DOHH2 (cell line): ENCODE data around the gene TMEM69.
"Not testable (repeated sequence)": the region's sequence is repeated elsewhere in the genome, so short reads cannot be mapped to it uniquely, and the experiment has no call there.

ENCODE experiments used
- H3F3A ChIP-seq: fragments of 200-600 bp; sonication (generic), shearing (Covaris generic); 2 replicates; pipeline ENCODE4 v1.6.0; 2016; ENCODE audit warnings: antibody characterized with exemption, mild to moderate bottlenecking; ENCODE audit not compliant: control insufficient read depth, insufficient read depth
- H3K27ac ChIP-seq: fragments of 200-600 bp; sonication (generic); 2 replicates; pipeline ENCODE4 v1.5.1; 2014; ENCODE audit warnings: low read depth, mild to moderate bottlenecking, low read length, moderate library complexity
- H3K27me3 ChIP-seq: fragments of 200-600 bp; sonication (generic); 2 replicates; pipeline ENCODE4 v1.6.1; 2014; ENCODE audit warnings: mild to moderate bottlenecking, low read length, mixed read lengths; ENCODE audit not compliant: control insufficient read depth
- H3K36me3 ChIP-seq: fragments of 200-600 bp; sonication (generic); 2 replicates; pipeline ENCODE4 v1.6.1; 2014; ENCODE audit warnings: mild to moderate bottlenecking, low read length, moderate library complexity, mixed read lengths; ENCODE audit not compliant: control insufficient read depth
- H3K4me1 ChIP-seq: fragments of 200-600 bp; sonication (generic); 2 replicates; pipeline ENCODE4 v1.6.1; 2014; ENCODE audit warnings: mild to moderate bottlenecking, low read length, mixed read lengths; ENCODE audit not compliant: control insufficient read depth
- H3K4me2 ChIP-seq: fragments of 200-600 bp; sonication (generic); 2 replicates; pipeline ENCODE4 v1.6.0; 2014; ENCODE audit warnings: mild to moderate bottlenecking, low read length, moderate library complexity
- H3K4me3 ChIP-seq: fragments of 200-600 bp; sonication (generic); 2 replicates; pipeline ENCODE4 v1.5.1; 2014; ENCODE audit warnings: mild to moderate bottlenecking, low read length, mixed read lengths
- H3K79me2 ChIP-seq: fragments of 200-600 bp; sonication (generic); 2 replicates; pipeline ENCODE4 v1.6.1; 2014; ENCODE audit warnings: mild to moderate bottlenecking, low read length, mixed read lengths; ENCODE audit not compliant: control insufficient read depth
- H3K9me2 ChIP-seq: fragments of 200-600 bp; sonication (generic); replicated peaks from 2 replicates; pipeline ENCODE4 v1.6.1; 2014; ENCODE audit warnings: mild to moderate bottlenecking, low read length, mixed read lengths; ENCODE audit not compliant: control insufficient read depth
- H3K9me3 ChIP-seq: fragments of 200-600 bp; sonication (generic); 2 replicates; pipeline ENCODE4 v1.6.1; 2014; ENCODE audit warnings: antibody characterized with exemption, low read length, mixed read lengths; ENCODE audit not compliant: control insufficient read depth, insufficient read depth
- H4K20me1 ChIP-seq: fragments of 200-600 bp; sonication (generic); 2 replicates; pipeline ENCODE4 v1.6.0; 2014; ENCODE audit warnings: low read depth, mild to moderate bottlenecking, antibody characterized with exemption, low read length, moderate library complexity; ENCODE audit not compliant: control insufficient read depth, insufficient read depth
- CTCF ChIP-seq: fragments of 200-600 bp; sonication (generic); IDR thresholded peaks from one replicate; pipeline ENCODE4 v1.5.1; 2014; ENCODE audit warnings: antibody characterized with exemption, mild to moderate bottlenecking, low read depth, low read length; ENCODE audit not compliant: poor library complexity, severe bottlenecking
- EZH2phosphoT487 ChIP-seq: fragments of 200-600 bp; sonication (generic); IDR thresholded peaks from 2 replicates; pipeline ENCODE4 v1.6.1; 2017; ENCODE audit warnings: borderline replicate concordance, mild to moderate bottlenecking, antibody characterized with exemption, low read length, moderate library complexity, mixed read lengths

Gene TMEM69

GRCh38 chr1:45694823-45695222 lies 6.8 kb downstream of the TMEM69 start:
- Histone ChIP-seq H3K27me3 (no peaks in the 10 kb centered on the region), H3K9me2 (no peaks in the 10 kb centered on the region), H3F3A (peaks cover 24% of the 10 kb centered on the region), H3K79me2 (peaks cover 22% of the 10 kb centered on the region), H4K20me1 (no peaks in the 10 kb centered on the region), H3K36me3 (peaks cover 68% of the 10 kb centered on the region), H3K4me3 (no peak overlapping the region), H3K4me1 (peaks cover 6% of the 10 kb centered on the region), H3K9me3 (no peaks in the 10 kb centered on the region), H3K4me2 (no peak overlapping the region), H3K27ac (no peak overlapping the region)
- TF ChIP-seq EZH2phosphoT487 (no peak), CTCF (no peak)

- TF ChIP-seq EZH2phosphoT487 = no peak
- no peak for TF ChIP-seq CTCF
- no peaks in the 10 kb centered on the region for H3K9me3 ChIP-seq
- H3K4me1 ChIP-seq = no peaks in the 10 kb centered on the region
- H3K36me3 ChIP-seq = no peaks in the 10 kb centered on the region
- H3K79me2 ChIP-seq = no peaks in the 10 kb centered on the region
- no peaks in the 10 kb centered on the region for H3K27me3 ChIP-seq
- peaks cover 3% of the 10 kb centered on the region; the same call in 1 of the 2 replicates for H3F3A ChIP-seq
- no peak overlapping the region for H3K4me3 ChIP-seq
- no peaks in the 10 kb centered on the region for H3K9me2 ChIP-seq
- H3K27ac ChIP-seq = no peak overlapping the region
- H4K20me1 ChIP-seq = no peaks in the 10 kb centered on the region
- no peak overlapping the region for H3K4me2 ChIP-seq
These were observed 16.7 kb downstream of the TMEM69 start for GRCh38 chr1:45704637-45705036.

- TF ChIP-seq CTCF = no peak
- no peak for TF ChIP-seq EZH2phosphoT487
- H3K27ac ChIP-seq = no peak overlapping the region
- no peaks in the 10 kb centered on the region for H3K4me1 ChIP-seq
- H3K4me3 ChIP-seq = no peak overlapping the region
- no peaks in the 10 kb centered on the region for H3K9me3 ChIP-seq
- H3K4me2 ChIP-seq = no peak overlapping the region
- no peaks in the 10 kb centered on the region for H3K36me3 ChIP-seq
- no peaks in the 10 kb centered on the region for H3K9me2 ChIP-seq
- H3K27me3 ChIP-seq = no peaks in the 10 kb centered on the region
- no peaks in the 10 kb centered on the region for H3F3A ChIP-seq
- H4K20me1 ChIP-seq = no peaks in the 10 kb centered on the region
- no peaks in the 10 kb centered on the region for H3K79me2 ChIP-seq
These were observed 25.7 kb downstream of the TMEM69 start for GRCh38 chr1:45713711-45714110.

- H3K79me2 ChIP-seq = no peaks in the 10 kb centered on the region
- no peaks in the 10 kb centered on the region for H3K36me3 ChIP-seq
- H3K4me3 ChIP-seq = no peak overlapping the region
- no peak for TF ChIP-seq EZH2phosphoT487
- no peak for TF ChIP-seq CTCF
- no peaks in the 10 kb centered on the region for H4K20me1 ChIP-seq
- H3F3A ChIP-seq = peaks cover 2% of the 10 kb centered on the region; the same call in 1 of the 2 replicates
- no peaks in the 10 kb centered on the region for H3K9me2 ChIP-seq
- H3K4me2 ChIP-seq = no peak overlapping the region
- no peaks in the 10 kb centered on the region for H3K27me3 ChIP-seq
- no peaks in the 10 kb centered on the region for H3K4me1 ChIP-seq
- H3K9me3 ChIP-seq = no peaks in the 10 kb centered on the region
- no peak overlapping the region for H3K27ac ChIP-seq
These were observed 28.7 kb downstream of the TMEM69 start for GRCh38 chr1:45716700-45717099.

GRCh38 chr1:45717386-45717785 lies 29.4 kb downstream of the TMEM69 start:
- H3K4me2 ChIP-seq, H3K9me2 ChIP-seq, H3K36me3 ChIP-seq, H3K4me3 ChIP-seq, H3K27me3 ChIP-seq, H3K9me3 ChIP-seq, H4K20me1 ChIP-seq, H3F3A ChIP-seq, H3K4me1 ChIP-seq, H3K27ac ChIP-seq, H3K79me2 ChIP-seq: not testable (repeated sequence)
